NOMO-1 (cell line): ENCODE results near the gene OSGIN1.
A peak's percentile ranks its signal among the peaks of the same experiment; 100 is the strongest.

ENCODE experiments used
- DNase-seq, 2 experiments: peaks; one replicate each; lab custom pipeline; 2025; ENCODE audit not compliant: unreplicated experiment in 2 of 2; lab: John Stamatoyannopoulos, UW

OSGIN1 gene

GRCh38 chr16:83956336-83957289 lies 3.6 kb downstream of the OSGIN1 start:
- DNase-seq = peak; percentile 64 to 71

GRCh38 chr16:83957296-83957855 lies 4.3 kb downstream of the OSGIN1 start:
- DNase-seq = no peak

- DNase-seq = no peak
Observed at GRCh38 chr16:83958137-83958845, 5.3 kb downstream of the OSGIN1 start.

GRCh38 chr16:83958846-83959565 lies 6.0 kb downstream of the OSGIN1 start:
- no peak for DNase-seq

GRCh38 chr16:83959656-83960434 lies 6.8 kb downstream of the OSGIN1 start:
- no peak for DNase-seq

- no peak for DNase-seq
Observed at GRCh38 chr16:83960521-83961249, 7.6 kb downstream of the OSGIN1 start.

GRCh38 chr16:83961591-83961990 lies 8.6 kb downstream of the OSGIN1 start:
- no peak for DNase-seq

GRCh38 chr16:83963277-83964119 lies 10.5 kb downstream of the OSGIN1 start:
- DNase-seq = no peak

GRCh38 chr16:83964684-83965443 lies 11.8 kb downstream of the OSGIN1 start:
- no peak for DNase-seq

GRCh38 chr16:83965444-83966152 lies 12.6 kb downstream of the OSGIN1 start:
- DNase-seq = no peak

- DNase-seq = no peak
Observed at GRCh38 chr16:83966153-83966696, 13.2 kb downstream of the OSGIN1 start.

GRCh38 chr16:83967091-83967490 lies 14.1 kb downstream of the OSGIN1 start:
- no peak for DNase-seq

GRCh38 chr16:83967838-83968305 lies 14.8 kb downstream of the OSGIN1 start, which contains the start of gene NECAB2:
TSS of gene NECAB2 (plus strand) at chr16:83968244. CDS start at chr16:83968649, 405 bp downstream.
- DNase-seq = peak; percentile 14 to 36

GRCh38 chr16:83968306-83968851 lies 15.3 kb downstream of the OSGIN1 start:
- no peak for DNase-seq

- DNase-seq = no peak
Observed at GRCh38 chr16:83968891-83969649, 16.0 kb downstream of the OSGIN1 start.
